GM21825 (cell line): Measurements from ENCODE around the gene TNIP1.

Source experiments
- ATAC-seq: cut with Tn5 transposase; IDR thresholded peaks from one replicate; pipeline ENCODE4 v1.9.1; 2021; ENCODE audit warnings: mild to moderate bottlenecking, moderate library complexity; ENCODE audit not compliant: unreplicated experiment

TNIP1 gene

GRCh38 chr5:151042453-151043093 is 38.3 kb downstream of the TNIP1 start:
- no peak for ATAC-seq

GRCh38 chr5:151041577-151042268 is 39.1 kb downstream of the TNIP1 start:
- no peak for ATAC-seq

DNA sequence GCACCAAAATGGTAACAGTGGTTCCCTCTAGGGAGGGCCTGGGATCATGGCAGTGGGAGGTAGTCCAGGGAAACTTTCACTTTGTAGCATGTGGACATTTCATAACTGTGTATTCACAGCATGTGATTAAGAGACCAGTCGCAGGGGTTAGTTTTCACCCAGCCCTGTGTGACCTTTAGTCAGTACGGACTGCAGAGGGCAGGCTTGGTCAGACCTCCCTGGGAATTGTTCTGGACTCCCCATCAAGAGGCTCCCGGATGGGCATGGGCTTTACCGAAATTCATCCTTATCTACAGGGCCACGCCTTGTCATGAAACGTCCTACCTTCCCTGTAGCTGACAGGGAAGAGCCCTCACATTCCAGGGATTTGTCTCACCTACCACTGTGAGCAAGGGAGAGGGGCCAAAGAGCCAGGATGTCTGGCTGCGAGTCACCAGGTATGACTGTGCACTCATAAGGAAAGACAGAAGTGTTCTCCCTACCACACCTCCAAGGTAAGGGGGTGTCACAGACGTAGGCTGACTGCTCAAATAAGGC is 40.6 kb downstream of the TNIP1 start:
- no peak for ATAC-seq

DNA sequence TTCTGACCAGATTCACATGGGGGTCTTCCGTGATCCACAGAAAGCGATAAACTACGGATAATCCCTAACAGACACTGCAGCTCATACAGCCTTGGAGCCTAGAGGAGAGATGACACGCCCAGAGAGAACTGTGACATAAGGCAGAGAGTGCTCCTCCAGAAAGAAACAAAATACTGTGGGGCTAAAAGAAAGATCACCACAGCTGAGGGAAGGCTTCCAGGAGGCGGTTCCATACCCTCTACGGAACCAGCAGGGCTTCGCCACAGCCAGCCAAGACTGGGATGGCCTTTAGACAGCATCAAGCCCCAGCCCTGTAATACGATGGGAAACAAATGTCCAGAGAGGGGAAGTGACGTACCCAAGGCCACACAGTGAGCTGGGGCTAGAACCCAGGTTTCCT is 41.2 kb downstream of the TNIP1 start:
- ATAC-seq = no peak

DNA sequence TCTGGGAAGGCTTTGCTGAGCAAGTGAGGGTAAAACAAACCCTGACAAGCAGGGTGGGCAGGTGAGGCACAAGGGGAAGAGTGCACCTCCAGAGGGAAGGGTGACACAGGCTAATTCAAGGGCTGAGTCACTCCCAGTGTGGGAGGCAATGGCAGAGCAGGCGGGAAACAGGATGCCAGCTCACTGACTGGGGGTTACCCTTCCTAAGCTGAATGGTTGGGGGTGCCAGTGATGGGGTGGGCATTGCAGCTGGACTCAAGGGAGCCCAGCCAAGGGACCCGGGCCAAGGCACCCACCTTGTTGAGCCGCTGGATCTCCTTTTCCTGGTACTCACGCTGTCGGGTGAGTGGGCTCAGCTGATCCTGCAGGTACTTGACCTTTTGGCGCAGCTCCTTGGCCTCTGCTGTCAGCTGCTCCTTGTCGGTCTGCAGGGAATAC is 42.0 kb downstream of the TNIP1 start:
- ATAC-seq = no peak

DNA sequence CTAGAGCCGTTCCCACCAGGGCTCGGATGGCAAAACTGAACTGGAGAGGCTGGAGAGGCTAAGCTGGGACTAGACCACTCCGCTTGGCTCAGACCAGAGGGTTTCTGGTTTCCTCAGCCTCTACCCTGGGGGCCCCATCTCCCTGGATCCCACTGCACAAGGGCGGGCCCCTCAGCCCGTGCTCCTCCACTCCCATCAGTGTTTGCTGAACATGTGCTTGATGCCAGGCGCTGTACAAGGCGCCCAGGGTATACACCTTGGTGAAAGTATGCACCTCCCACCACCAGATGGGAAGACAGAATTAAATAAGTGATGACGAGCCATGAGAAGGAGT is 42.5 kb downstream of the TNIP1 start:
- no peak for ATAC-seq

GRCh38 chr5:151037561-151038411 is 43.0 kb downstream of the TNIP1 start:
- ATAC-seq = no peak

- no peak for ATAC-seq
These were observed 44.3 kb downstream of the TNIP1 start for GRCh38 chr5:151036556-151036955.

GRCh38 chr5:151034422-151035379 is 46.1 kb downstream of the TNIP1 start:
- ATAC-seq = no peak

DNA sequence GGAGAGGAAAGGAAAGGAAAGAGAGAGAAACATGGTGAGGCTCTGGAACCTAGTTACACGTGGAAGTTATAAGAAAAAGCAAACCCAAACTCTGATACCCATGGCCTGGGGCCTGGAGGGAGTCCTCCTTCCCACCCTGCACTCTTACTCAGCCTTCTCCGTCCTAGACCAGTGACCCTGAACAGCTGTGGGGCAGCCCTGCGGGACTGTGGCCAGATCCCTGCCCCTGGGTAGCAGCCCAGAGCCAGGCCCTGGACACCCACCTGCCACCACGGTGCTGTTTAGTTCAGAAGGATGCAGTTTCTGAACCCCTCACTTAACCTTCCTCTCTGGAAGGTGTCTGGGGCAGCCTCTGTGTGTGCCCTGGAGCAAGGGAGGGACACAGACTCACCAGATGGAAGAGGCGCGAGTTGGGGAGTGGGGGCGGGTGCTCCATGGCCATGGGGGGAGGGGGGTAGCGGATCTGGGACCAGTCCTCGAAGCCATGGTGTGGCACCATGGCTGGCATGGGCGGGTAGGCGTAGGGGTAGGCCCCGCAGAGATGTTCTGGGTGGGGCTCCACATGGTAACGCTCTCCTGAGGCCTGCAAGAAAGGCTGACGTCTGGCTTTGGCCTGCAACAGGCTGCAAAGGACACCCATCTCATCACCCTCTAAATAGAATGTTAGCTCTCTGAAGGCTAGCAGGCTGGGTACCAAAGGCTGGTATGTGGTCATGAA is 47.5 kb downstream of the TNIP1 start:
- ATAC-seq = no peak

DNA sequence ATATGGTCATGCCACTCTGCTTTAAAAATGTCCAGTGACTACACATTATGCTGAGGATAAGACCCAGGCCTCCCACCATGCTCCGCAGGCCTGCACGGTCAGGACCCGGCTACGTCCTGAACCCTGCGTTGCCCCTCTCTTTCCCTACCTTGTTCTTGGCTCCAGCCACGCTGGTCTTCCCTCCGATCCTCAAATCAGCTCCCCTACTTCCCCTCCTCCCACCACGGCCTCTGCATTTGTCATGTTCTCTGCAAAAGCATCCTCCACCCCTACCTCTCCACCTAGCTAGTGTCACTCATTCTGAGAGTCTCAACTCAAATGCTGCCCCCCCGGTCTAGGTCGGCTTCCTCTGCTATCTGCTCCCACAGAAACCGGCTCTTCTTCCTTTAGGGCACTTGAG is 49.3 kb downstream of the TNIP1 start:
- no peak for ATAC-seq

- ATAC-seq = no peak
These were observed 50.5 kb downstream of the TNIP1 start for GRCh38 chr5:151030379-151030778.

- no peak for ATAC-seq
These were observed 50.8 kb downstream of the TNIP1 start for GRCh38 chr5:151030056-151030336.

DNA sequence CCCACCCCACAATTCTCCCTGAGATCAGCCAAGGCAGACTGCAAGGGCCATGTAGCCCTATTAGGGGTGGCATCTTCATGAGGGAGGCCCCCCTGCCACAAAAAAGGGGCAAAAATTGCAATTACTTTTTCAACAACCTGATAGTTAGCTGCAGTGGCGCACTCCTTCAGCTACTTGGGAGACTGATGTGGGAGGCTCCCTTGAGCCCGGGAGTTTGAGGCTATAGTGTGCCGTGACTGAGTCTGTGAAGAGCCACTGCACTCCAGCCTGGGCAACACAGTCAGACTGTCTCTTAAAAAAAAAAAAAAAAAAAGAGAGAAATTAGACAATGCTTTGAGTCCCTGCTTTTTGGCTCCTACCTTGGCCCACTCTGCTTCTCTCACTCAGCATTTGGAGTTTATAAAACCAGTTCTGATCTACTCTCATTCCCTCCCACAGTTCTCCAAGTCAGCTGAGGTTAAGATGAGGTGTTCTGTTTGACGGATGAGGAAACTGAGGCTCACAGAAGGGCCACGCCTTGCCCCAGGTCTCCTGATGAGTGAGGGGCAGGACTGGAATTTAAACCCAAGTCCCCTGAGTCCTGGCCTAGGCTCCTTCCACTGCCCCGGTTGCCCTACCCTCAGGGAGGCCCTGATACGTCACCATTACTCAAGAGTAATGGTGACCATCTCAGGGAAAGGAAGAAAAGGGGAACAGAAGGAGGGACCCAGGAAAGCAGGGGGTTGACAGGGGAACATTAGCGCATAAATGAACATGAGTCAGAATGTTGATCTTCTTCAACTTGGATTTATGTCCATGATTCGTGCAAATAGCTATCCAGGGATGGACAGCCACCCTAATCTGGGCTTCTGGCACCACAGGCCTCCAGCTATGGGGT is 51.4 kb downstream of the TNIP1 start:
- no peak for ATAC-seq

DNA sequence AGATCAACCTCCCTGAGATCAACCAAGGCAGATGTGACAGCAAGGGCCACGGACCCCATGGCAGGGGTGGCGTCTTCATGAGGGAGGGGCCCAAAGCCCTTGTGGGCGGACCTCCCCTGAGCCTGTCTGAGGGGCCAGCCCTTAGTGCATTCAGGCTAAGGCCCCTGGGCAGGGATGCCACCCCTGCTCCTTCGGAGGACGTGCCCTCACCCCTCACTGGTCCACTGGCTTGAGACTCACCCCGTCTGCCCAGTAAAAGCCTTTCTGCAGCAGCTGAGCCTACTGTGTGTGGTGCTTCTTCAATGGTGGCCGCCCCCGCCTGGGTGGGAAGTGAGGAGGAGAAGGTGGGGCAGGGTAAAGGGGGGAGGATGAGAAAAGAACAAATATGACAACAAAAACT is 52.1 kb downstream of the TNIP1 start:
- no peak for ATAC-seq

- no peak for ATAC-seq
These were observed 52.8 kb downstream of the TNIP1 start for GRCh38 chr5:151027961-151028479.

DNA sequence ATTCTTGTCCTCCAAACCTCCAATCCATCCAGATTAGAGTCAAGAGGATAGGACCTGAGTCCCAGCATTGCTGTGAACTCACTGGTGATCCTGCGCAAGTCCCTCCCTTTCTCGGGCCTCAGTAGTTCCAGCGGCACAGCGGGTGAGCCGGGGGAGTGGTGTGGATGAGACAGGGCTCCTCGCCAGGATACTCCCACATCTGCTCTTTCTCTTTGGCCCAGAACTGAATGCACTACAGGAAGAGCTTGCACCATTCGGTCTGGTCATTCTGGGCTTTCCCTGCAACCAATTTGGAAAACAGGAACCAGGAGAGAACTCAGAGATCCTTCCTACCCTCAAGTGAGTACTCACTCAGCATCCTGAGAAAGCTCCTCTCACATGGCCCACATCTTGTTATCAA is 54.2 kb downstream of the TNIP1 start:
- ATAC-seq = no peak

GRCh38 chr5:151026088-151026487 is 54.7 kb downstream of the TNIP1 start:
- no peak for ATAC-seq

GRCh38 chr5:151025250-151025606 is 55.6 kb downstream of the TNIP1 start:
- no peak for ATAC-seq
